Erythroblast (primary cell): Measurements from ENCODE around the gene WWC1.
"Not testable (repeated sequence)": the region's sequence is repeated elsewhere in the genome, so short reads cannot be mapped to it uniquely, and the experiment has no call there.

Source experiments
- DNase-seq, 2 experiments: peaks; one replicate each; lab custom pipeline; 2025; lab: John Stamatoyannopoulos, UW
- GATA1 ChIP-seq: IDR thresholded peaks from 2 replicates; pipeline ENCODE4 v1.6.1; 2011; ENCODE audit warnings: low read depth, mild to moderate bottlenecking, control low read depth, low read length, moderate library complexity
- POLR2A ChIP-seq: IDR thresholded peaks from 2 replicates; pipeline ENCODE4 v1.6.1; 2011; ENCODE audit warnings: mild to moderate bottlenecking, low read length

The WWC1 gene

DNA sequence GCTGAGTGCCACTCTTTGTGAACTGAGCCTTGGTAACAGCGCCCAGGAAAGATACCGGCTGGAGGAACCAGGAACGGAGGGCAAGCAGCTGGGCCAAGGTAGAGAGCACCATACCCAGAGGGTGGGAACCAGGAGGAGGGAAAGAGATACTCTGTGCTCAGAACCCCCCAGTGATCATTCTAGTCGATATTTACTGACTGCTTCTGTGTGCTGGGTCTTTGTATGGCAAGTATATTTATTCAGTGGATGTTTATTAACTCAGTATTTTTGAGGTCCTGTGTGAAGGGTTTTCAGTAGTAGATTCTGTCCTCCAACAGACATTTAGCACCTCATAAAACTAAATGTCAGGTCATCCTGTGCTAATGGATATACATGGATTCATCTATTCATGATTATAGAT lies 132.5 kb downstream of the WWC1 start:
- no peak for TF ChIP-seq POLR2A
- no peak for TF ChIP-seq GATA1
- DNase-seq, result no peak

DNA sequence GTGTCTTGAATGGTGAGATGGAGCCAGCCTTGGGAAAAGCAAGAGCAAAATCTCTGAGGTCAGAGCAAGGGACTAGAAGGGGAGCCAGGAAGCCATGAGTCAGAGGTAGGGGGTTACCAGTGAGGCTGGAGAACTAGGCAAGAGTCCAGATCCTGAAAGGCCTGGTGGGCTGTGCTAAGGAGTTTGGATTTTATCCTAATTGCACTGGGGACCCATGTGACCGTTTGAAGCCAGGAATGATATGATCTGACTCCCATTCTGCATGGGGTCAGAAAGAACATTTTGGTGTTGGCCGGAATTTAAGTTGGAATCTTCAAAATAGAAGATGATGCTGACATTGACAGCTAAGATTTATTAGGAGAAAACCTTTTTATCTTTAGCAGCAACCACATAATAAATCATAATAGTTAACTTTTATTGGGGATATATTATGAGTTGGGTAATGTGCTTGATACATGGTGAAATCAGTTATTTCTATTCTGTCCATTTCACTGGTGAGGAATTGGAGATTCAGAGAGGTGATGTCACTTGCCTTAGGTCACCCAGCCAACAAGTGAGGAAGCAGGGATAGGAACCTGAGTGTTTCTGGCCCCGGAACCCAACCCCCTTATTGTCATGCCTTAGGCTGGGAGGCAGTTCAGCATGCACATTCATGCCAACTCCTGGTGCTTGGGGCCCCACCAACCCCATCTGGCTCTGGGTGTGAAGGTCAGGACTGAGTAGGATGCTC lies 133.3 kb downstream of the WWC1 start:
- TF ChIP-seq GATA1 (no peak), POLR2A (no peak)
- no peak for DNase-seq

DNA sequence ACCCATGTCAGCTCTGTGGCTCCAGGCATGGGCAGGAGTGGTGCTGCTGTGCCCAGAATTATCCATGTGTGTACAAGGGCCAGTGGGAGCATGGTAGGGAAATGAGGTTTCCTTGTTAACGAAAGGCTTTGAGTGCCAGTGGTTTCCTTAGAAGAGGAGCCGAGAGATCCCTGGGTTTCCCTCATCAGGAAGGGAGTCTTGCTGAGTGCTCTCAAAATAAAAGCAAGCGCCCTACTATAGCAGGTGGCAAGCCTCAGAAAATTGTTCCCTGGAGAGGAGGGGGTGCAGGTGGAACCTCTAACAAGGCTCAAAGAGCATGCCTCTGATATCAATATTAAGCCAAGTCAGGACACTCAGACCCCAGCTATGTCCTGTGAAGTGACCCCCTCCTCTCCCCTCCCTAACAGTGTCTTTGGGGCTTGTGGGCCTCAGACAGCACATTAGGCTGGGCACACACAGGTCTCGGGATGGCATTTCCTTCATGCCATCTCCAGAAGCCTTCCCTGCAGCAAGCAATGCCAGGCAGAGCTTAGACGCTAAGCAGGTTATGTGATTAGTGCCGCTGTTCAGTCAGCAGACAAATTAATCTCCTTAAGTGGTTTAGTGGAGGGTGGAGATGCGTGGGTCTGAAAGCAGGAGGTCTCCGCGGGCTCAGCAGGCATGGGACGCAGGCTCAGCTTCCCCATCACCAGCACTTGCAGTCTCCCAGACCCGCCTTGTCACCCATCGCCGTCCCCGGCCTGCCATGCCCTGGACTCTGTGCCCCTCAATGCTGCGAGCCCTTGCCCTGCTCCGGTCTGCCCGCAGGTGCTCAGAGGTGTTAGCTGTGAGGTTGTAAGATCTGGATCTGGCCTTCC lies 134.8 kb downstream of the WWC1 start:
- TF ChIP-seq GATA1, result no peak
- no peak for TF ChIP-seq POLR2A
- no peak for DNase-seq

DNA sequence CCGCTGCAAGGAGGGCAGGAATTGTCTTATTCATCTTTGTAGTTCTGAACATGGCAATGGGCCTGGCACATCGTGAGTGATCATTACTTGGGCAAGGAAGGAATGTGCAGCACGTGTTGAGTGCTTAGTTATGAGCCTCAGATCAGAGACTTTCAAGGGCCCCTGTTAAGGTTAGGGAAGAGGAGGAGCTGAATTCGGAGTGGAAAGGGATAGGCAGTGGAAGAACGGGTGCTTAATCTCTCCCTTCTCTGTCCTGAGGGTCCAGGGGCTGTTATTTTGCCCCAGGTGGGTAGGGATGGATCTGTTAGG lies 135.4 kb downstream of the WWC1 start:
- no peak for TF ChIP-seq POLR2A
- TF ChIP-seq GATA1, result no peak
- DNase-seq, result no peak

DNA sequence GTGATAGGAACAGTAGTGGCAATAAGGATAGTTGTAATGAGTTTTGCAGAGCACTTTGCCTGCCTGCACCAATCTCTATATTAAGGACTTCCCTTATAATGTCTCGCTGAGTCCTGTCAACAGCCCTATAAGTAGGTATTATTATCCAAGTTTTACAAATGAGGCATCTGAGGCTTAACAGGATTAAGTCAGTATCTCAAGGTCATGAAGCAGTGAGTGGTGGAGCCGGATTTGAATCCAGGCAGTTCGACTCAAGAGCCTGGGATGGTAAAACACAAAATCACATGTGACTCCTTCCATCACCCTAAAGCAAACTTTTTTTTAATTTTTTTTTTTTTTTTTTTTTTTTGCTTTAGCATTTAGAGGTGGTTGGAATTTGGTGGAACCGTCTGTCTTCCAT lies 135.8 kb downstream of the WWC1 start:
- no peak for DNase-seq

DNA sequence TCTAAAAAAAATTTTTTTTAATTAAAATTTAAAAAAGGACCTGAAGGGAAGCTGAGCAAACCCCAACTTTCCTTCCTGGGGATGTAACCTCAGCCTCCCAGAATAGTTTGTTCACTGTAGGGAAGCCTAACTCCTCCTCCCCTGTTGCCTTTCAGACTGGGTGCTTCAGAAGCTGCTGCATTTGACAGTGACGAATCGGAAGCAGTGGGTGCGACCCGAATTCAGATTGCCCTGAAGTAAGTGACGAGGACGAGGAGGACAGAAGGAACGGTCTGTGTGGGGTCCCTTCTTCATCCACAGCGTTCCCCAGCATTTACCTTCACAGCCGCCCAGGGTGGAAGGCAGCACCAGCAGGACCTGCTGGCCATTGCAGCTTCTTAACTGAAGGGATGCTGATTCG lies 137.1 kb downstream of the WWC1 start:
- DNase-seq, result no peak
- TF ChIP-seq POLR2A, result no peak
- TF ChIP-seq GATA1, result no peak

More for the DNA sequence above, 135.8 kb downstream of the WWC1 start:
- TF ChIP-seq POLR2A (no peak), GATA1 (no peak)

DNA sequence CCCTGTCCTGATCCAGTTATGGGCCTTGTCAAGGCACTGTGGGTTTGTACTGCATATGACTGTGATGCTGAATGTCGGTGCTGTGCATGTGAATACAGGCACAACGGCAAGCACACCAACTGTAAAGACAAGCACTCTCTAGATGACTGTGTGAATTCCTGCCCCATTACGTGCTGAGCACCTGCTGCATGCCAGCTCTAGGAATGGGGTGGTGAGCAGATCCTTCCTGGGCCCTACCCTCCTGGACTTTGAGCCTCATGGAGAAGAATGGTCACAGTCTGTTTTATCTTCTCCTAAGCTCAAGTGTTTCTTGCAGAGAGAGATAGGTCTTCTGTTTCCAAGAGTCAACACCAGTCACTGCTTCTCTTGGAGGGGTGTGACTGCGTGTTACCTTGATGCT lies 138.9 kb downstream of the WWC1 start:
- DNase-seq, result no peak
- TF ChIP-seq GATA1 (no peak), POLR2A (no peak)

DNA sequence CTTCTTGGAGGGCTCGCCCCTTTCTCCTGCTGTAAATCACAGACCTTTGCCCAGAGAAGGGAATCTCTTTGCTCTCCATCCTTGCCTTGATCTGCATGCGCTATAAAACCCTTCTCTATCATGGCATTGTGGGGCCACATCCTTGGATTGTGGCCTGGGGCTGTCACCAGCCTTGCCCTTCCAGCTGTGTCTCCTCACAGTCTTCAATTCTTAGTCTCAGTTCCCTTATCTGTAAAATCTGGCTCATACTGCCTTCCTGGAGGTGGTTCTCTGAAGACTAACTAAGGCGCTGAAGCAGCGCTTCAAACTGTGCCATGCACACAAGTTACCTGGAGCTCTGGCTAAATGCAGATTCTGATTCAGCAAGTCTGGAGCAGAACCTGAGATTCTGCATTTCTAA lies 141.5 kb downstream of the WWC1 start:
- no peak for TF ChIP-seq GATA1
- no peak for DNase-seq

DNA sequence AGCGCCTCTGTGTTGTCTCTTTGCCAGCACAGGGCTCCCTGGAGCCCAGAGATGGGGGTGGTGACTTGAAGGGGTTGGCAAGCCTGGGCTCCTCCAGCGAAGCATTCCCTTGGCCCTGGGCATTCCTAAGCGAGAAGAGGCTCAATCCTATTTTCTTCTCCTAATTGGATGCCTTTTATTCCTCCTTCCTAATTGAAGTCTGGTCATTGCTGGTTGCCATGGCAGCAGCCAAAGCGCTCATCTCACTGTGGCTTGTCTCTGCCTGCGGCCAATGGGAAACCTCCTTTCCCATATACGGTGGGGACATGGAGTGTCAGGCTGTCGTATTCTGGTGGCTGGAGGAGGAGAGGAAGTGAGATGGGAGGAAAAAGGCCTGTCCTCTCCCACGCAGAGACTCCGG lies 142.6 kb downstream of the WWC1 start:
- TF ChIP-seq GATA1, result no peak
- DNase-seq, result no peak

DNA sequence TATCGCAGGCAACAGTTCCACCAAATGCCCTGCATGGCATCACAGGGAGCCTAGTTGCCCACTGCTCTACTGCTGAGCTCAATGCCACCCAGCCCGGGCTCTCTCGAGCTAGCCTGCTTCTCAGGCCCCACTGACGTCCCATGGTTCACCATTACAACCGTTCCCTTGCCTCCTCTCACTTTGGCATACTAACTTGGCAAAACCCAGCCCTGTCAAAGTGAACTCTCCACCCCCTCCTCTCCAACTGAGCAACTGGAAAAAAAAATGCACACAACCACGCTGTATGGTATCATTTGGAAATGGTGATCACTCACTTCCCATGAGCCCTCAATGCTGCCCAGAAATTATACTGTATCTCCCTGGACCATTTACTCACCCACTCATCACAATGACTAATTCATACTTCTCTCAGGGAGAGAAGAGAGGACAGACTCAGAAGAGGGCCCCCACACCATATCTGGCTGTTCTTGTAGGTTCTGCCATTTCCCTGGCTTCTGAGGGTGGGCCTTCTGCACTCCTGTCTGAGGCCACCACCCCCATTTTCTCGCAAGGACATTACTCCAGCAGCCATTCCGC lies 143.4 kb downstream of the WWC1 start:
- DNase-seq, result no peak
- TF ChIP-seq POLR2A (no peak), GATA1 (no peak)

DNA sequence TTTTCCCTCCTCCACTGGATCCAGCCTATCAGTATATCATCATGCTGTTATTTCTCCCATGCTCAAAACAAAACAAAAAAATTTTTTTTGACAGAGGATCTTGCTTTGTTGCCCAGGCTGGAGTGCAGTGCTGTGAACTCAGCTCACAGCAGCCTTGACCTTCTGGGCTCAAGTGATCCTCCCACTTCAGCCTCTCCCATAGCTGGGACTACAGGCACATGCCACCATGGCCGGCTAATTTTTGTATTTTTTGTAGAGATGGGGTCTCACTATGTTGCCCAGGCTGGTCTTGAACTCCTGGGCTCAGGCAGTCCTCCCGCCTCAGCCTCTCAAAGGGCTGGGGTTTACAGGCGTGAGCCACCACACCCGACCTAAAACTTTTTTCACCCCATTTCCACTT lies 143.9 kb downstream of the WWC1 start:
- not testable (repeated sequence) for DNase-seq

DNA sequence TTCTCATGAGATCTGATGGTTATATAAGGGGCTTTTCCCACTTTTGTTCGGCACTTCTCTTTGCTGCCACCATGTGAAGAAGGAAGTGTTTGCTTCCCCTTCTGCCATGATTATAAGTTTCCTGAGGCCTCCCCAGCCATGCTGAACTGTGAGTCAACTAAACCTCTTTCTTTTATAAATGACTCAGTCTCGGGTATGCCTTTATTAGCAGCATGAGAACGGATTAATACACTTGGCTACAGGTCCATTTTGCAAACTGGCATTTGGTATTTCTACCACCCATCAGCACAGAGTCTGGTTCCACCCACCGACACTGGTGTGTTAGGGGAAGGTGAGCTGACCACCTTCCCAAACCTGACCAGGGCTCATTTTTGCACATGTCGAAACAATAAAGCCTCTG lies 146.9 kb downstream of the WWC1 start:
- no peak for DNase-seq
- TF ChIP-seq GATA1, result no peak
- no peak for TF ChIP-seq POLR2A

DNA sequence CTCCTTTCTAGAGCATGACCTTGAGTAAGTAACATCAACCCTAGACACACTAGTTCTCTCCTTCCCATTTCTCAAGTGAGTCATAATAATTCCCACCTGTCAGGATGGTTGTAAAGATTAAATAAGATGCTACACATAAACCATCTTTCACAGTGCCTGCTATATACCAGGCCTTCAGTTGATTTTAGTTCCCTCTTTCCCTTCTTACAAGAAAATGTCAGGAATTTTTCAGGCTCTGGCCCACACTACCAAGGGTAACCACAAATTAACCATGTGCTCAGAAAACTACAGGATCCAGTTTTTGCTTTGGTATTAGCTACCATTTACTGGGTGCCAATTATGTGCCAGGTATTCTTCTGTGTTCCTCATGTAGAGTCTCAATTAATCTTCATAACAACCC lies 152.1 kb downstream of the WWC1 start:
- DNase-seq, result no peak

DNA sequence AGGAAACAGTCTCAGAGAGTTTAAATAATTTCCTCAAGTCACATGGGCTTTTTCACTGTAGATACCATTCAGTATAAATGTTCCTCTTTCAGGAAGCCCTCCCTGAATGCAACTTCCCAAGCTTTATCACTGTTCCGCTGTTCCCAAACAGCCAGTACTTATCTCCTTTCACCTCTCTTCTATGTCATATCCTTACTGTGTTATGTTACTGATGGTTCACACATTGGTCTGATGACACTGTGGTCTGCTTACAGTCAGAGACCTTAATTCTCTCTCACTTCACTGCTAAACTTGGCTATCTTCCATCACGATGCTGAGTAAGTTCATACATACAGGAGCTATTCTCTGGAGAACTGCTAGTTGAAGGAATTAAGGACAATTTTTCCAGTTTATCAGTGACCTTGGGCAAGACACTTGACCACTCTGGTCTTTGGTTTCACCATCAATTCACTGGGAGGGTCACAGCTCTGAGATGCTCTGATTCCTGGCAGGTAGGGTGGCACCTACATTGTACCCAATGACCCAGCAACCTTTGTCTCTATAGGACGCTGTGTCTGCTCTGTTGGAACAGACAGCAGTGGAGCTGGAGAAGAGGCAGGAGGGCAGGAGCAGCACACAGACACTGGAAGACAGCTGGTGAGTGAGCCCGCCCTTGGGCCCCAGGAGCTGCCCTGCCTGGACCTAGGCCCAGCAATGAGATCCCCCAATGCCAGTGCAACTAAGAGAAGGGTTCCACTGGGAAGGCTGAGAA lies 152.7 kb downstream of the WWC1 start:
- no peak for DNase-seq
- TF ChIP-seq GATA1 (no peak), POLR2A (no peak)

More for the DNA sequence above, 152.1 kb downstream of the WWC1 start:
- TF ChIP-seq POLR2A, result no peak
- no peak for TF ChIP-seq GATA1
